Activated CD8-positive, alpha-beta memory T cell treated with anti-CD3 and anti-CD28 coated beads, Interleukin-2, amount 10 ng/mL, durations not matched to agents 7 days and 5 days (primary cell): Measurements from ENCODE around the gene VPS8. TPM values are rescaled to one million over a fixed set of nuclear protein-coding genes. Genes with fewer than 3 reads are reported as not detected.

Source experiments
- ATAC-seq: fragments of 150-1000 bp; cut with Tn5 transposase; one replicate; pipeline ENCODE4 v1.10.0; 2021; ENCODE audit warnings: moderate library complexity
- CTCF ChIA-PET: fragments of 350-600 bp; sonication (Branson Sonifier 250); formaldehyde crosslinking; loops from one replicate; lab custom pipeline; 2021; ENCODE audit warnings: antibody characterized with exemption; lab: Charles Lee
- DNase-seq: peaks from one replicate; pipeline ENCODE4 v3.0.0-alpha.2; 2020
- H3K27ac Mint-ChIP-seq: one replicate; pipeline ENCODE4 v1.8.0; 2021; ENCODE audit warnings: mild to moderate bottlenecking, mixed read lengths
- H3K27me3 Mint-ChIP-seq: one replicate; pipeline ENCODE4 v1.8.0; 2021; ENCODE audit warnings: mixed read lengths
- H3K36me3 Mint-ChIP-seq: one replicate; pipeline ENCODE4 v1.8.0; 2021; ENCODE audit warnings: mild to moderate bottlenecking, mixed read lengths
- H3K4me1 Mint-ChIP-seq: one replicate; pipeline ENCODE4 v1.8.0; 2021; ENCODE audit warnings: mixed read lengths
- H3K4me3 Mint-ChIP-seq: one replicate; pipeline ENCODE4 v1.8.0; 2021; ENCODE audit warnings: mild to moderate bottlenecking, moderate library complexity, mixed read lengths
- H3K9me3 Mint-ChIP-seq: one replicate; pipeline ENCODE4 v1.8.0; 2022; ENCODE audit warnings: low read depth, mixed read lengths
- total RNA-seq, 2 experiments: library from RNA; stranded (reverse); gene quantifications; one replicate each; pipeline ENCODE4 v1.2.3, GENCODE V29; 2021

Gene VPS8
- total RNA-seq, 2 experiments from 2014 or later, result 43.2 to 71.7 TPM

DNA sequence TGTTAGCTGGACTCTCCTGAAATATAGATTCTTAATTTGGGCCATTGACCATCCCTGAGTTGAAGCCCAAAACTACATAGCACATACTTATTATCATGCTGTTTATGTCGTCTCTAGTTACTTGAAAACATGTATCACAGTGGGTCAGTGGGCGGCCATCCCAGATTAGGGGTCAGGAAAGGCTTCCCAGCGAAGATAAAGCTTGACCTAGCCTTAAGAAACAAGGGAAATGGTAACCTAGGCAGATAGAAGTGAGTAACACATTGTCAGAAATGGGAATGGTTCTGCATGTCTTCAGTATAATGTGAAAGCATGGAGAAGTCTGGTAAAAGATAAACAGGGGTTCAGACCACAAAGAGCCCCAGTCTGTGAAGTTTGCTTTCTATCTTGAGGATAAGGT, 216.2 kb downstream of the VPS8 start:
- CTCF ChIA-PET, result no interaction called here
- no peak for DNase-seq

GRCh38 chr3:185029086-185029485, 217.1 kb downstream of the VPS8 start:
- Mint-ChIP-seq H3K27me3 (no peaks in the 10 kb centered on the region), H3K9me3 (no peaks in the 10 kb centered on the region), H3K36me3 (peaks cover 32% of the 10 kb centered on the region), H3K27ac (no peak overlapping the region), H3K4me3 (no peak overlapping the region), H3K4me1 (peaks cover 2% of the 10 kb centered on the region)
- DNase-seq, result no peak
- ATAC-seq, result no peak
- CTCF ChIA-PET, result interaction anchor here (1.3 to 1.5 kb wide), 2 partner anchors 8 to 18 kb away, joined by 4 read pairs; no protein-coding TSS in a partner anchor

More for the DNA sequence above, 216.2 kb downstream of the VPS8 start:
- Mint-ChIP-seq H3K4me1 (peaks cover 2% of the 10 kb centered on the region), H3K36me3 (peaks cover 30% of the 10 kb centered on the region), H3K9me3 (no peaks in the 10 kb centered on the region), H3K27ac (no peak overlapping the region), H3K27me3 (no peaks in the 10 kb centered on the region), H3K4me3 (no peak overlapping the region)
- no peak for ATAC-seq

GRCh38 chr3:185030399-185030798, 218.4 kb downstream of the VPS8 start:
- Mint-ChIP-seq H3K36me3 (peaks cover 41% of the 10 kb centered on the region), H3K27ac (no peak overlapping the region), H3K9me3 (no peaks in the 10 kb centered on the region), H3K27me3 (no peaks in the 10 kb centered on the region), H3K4me1 (no peaks in the 10 kb centered on the region), H3K4me3 (no peak overlapping the region)
- CTCF ChIA-PET, result interaction anchor here (1.3 to 1.5 kb wide), 2 partner anchors 9 to 19 kb away, joined by 4 read pairs; no protein-coding TSS in a partner anchor
- DNase-seq, result no peak
- ATAC-seq, result no peak

- no peak for DNase-seq
- Mint-ChIP-seq H3K4me1 (no peaks in the 10 kb centered on the region), H3K4me3 (no peak overlapping the region), H3K27ac (no peak overlapping the region), H3K36me3 (peaks cover 41% of the 10 kb centered on the region), H3K9me3 (no peaks in the 10 kb centered on the region), H3K27me3 (no peaks in the 10 kb centered on the region)
- CTCF ChIA-PET, result interaction anchor here (0.6 to 0.7 kb wide), 2 partner anchors 10 to 45 kb away, joined by 3 read pairs; no protein-coding TSS in a partner anchor
- ATAC-seq, result no peak
Measured at GRCh38 chr3:185030951-185031350, 219.0 kb downstream of the VPS8 start.

DNA sequence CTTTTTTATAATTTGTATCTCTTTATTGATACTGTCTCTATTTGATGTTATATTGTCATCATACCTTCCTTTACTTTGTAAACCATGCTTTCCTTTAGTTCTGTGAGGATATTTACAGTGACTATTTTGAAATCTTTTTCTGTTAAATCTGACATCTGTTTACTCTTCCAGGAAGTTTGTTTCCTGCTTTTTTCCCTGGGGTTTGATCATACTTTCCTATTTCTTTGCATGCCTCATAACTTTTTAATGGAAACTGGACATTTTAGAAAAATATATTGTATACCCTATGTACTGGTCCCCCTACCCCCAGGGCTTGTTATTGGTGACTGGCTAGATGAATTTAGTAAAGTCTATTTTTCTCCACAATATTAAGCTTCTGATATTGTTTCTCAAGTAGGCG, 225.8 kb downstream of the VPS8 start:
- DNase-seq (no peak), ATAC-seq (no peak)
- H3K9me3 Mint-ChIP-seq, result peaks cover 7% of the 10 kb centered on the region
- H3K27ac Mint-ChIP-seq, result no peak overlapping the region
- H3K4me1 Mint-ChIP-seq, result no peaks in the 10 kb centered on the region
- peaks cover 42% of the 10 kb centered on the region for H3K36me3 Mint-ChIP-seq
- no peak overlapping the region for H3K4me3 Mint-ChIP-seq
- no peaks in the 10 kb centered on the region for H3K27me3 Mint-ChIP-seq
- CTCF ChIA-PET, result interaction anchor here (1.2 kb wide), 1 partner anchor 24 kb away, joined by 3 read pairs; no protein-coding TSS in a partner anchor

- peaks cover 7% of the 10 kb centered on the region for H3K9me3 Mint-ChIP-seq
- ATAC-seq (no peak), DNase-seq (no peak)
- H3K36me3 Mint-ChIP-seq, result peaks cover 24% of the 10 kb centered on the region
- no peak overlapping the region for H3K27ac Mint-ChIP-seq
- no peaks in the 10 kb centered on the region for H3K4me1 Mint-ChIP-seq
- no peak overlapping the region for H3K4me3 Mint-ChIP-seq
- no peaks in the 10 kb centered on the region for H3K27me3 Mint-ChIP-seq
- CTCF ChIA-PET, result interaction anchor here (1.0 to 1.4 kb wide), 2 partner anchors 11 to 56 kb away, joined by 3 read pairs; no protein-coding TSS in a partner anchor
Measured at GRCh38 chr3:185040425-185040824, 228.5 kb downstream of the VPS8 start.

- Mint-ChIP-seq H3K27ac (no peak overlapping the region), H3K36me3 (peaks cover 20% of the 10 kb centered on the region), H3K9me3 (peaks cover 7% of the 10 kb centered on the region), H3K4me1 (no peaks in the 10 kb centered on the region), H3K4me3 (no peak overlapping the region), H3K27me3 (no peaks in the 10 kb centered on the region)
- ATAC-seq (no peak), DNase-seq (no peak)
- CTCF ChIA-PET, result interaction anchor here (1.4 kb wide), 1 partner anchor 57 kb away, joined by 3 read pairs; no protein-coding TSS in a partner anchor
Measured at GRCh38 chr3:185041540-185041939, 229.6 kb downstream of the VPS8 start.

- peaks cover 5% of the 10 kb centered on the region for H3K9me3 Mint-ChIP-seq
- CTCF ChIA-PET, result no interaction called here
- ATAC-seq (no peak), DNase-seq (no peak)
- H3K27ac Mint-ChIP-seq, result no peak overlapping the region
- no peaks in the 10 kb centered on the region for H3K4me1 Mint-ChIP-seq
- no peaks in the 10 kb centered on the region for H3K27me3 Mint-ChIP-seq
- no peak overlapping the region for H3K4me3 Mint-ChIP-seq
- H3K36me3 Mint-ChIP-seq, result peaks cover 16% of the 10 kb centered on the region
Measured at GRCh38 chr3:185042312-185043050, 230.5 kb downstream of the VPS8 start.

DNA sequence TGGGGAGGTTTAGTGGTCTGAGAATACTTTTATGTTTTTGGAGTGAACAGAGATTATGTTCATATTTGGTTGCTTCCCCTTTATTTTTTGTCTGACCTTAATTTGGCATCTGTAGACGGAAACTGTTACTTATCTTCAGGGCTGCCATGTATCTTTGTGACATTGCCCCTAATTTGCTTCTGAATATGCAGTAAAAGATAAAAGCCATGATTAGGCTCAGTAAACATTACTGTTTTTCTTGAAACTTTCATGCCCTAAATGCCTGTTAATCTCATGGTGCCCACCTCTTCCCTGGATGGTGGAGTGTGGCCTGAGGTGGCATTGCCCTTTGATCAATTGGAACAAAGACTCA, 234.2 kb downstream of the VPS8 start:
- no peaks in the 10 kb centered on the region for H3K9me3 Mint-ChIP-seq
- no peak overlapping the region for H3K4me3 Mint-ChIP-seq
- CTCF ChIA-PET, result no interaction called here
- no peak overlapping the region for H3K27ac Mint-ChIP-seq
- no peaks in the 10 kb centered on the region for H3K4me1 Mint-ChIP-seq
- ATAC-seq (no peak), DNase-seq (no peak)
- no peaks in the 10 kb centered on the region for H3K27me3 Mint-ChIP-seq
- peaks cover 29% of the 10 kb centered on the region for H3K36me3 Mint-ChIP-seq

- H3K9me3 Mint-ChIP-seq, result no peaks in the 10 kb centered on the region
- CTCF ChIA-PET, result no interaction called here
- H3K27ac Mint-ChIP-seq, result no peak overlapping the region
Measured at GRCh38 chr3:185046603-185047002, 234.6 kb downstream of the VPS8 start.

GRCh38 chr3:185049710-185050109, 237.7 kb downstream of the VPS8 start:
- Mint-ChIP-seq H3K9me3 (peaks cover 2% of the 10 kb centered on the region), H3K27me3 (no peaks in the 10 kb centered on the region), H3K36me3 (peaks cover 63% of the 10 kb centered on the region), H3K4me1 (no peaks in the 10 kb centered on the region), H3K4me3 (no peak overlapping the region), H3K27ac (no peak overlapping the region)
- no peak for DNase-seq
- no peak for ATAC-seq
- CTCF ChIA-PET, result no interaction called here

More at GRCh38 chr3:185046603-185047002, 234.6 kb downstream of the VPS8 start:
- no peaks in the 10 kb centered on the region for H3K27me3 Mint-ChIP-seq
- ATAC-seq (no peak), DNase-seq (no peak)
- H3K36me3 Mint-ChIP-seq, result peaks cover 34% of the 10 kb centered on the region
- H3K4me3 Mint-ChIP-seq, result no peak overlapping the region
- H3K4me1 Mint-ChIP-seq, result no peaks in the 10 kb centered on the region

DNA sequence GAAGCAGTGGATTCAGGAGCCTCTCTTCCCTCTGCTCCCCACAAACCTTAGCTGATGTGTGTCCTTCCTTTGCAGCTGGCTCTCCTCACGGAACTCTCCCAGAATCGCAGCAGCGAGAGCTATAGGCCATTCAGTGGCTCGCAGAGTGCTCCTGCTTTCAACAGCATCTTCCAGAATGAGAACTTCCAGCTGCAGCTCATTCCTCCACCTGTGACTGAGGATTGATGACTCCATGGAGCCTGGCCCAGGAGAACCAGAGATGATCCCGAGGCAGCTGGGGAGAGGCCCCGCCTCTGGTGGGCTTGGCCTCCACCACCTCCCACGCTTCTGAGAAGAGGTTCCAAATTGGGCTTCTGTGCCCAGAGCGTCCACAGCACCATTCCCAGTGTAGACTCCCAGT, 239.8 kb downstream of the VPS8 start:
- peaks cover 72% of the 10 kb centered on the region for H3K36me3 Mint-ChIP-seq
- H3K9me3 Mint-ChIP-seq, result peaks cover 4% of the 10 kb centered on the region
- ATAC-seq (no peak), DNase-seq (no peak)
- H3K27ac Mint-ChIP-seq, result no peak overlapping the region
- H3K4me1 Mint-ChIP-seq, result no peaks in the 10 kb centered on the region
- H3K4me3 Mint-ChIP-seq, result no peak overlapping the region
- H3K27me3 Mint-ChIP-seq, result no peaks in the 10 kb centered on the region
- CTCF ChIA-PET, result interaction anchor here (1.4 kb wide), 1 partner anchor 11 kb away, joined by 3 read pairs; no protein-coding TSS in a partner anchor

GRCh38 chr3:185052631-185053030, 240.7 kb downstream of the VPS8 start:
- no peaks in the 10 kb centered on the region for H3K27me3 Mint-ChIP-seq
- H3K27ac Mint-ChIP-seq, result no peak overlapping the region
- H3K9me3 Mint-ChIP-seq, result peaks cover 4% of the 10 kb centered on the region
- CTCF ChIA-PET, result no interaction called here
- DNase-seq, result no peak
- ATAC-seq, result no peak
- no peak overlapping the region for H3K4me3 Mint-ChIP-seq
- H3K36me3 Mint-ChIP-seq, result peaks cover 72% of the 10 kb centered on the region
- no peaks in the 10 kb centered on the region for H3K4me1 Mint-ChIP-seq

DNA sequence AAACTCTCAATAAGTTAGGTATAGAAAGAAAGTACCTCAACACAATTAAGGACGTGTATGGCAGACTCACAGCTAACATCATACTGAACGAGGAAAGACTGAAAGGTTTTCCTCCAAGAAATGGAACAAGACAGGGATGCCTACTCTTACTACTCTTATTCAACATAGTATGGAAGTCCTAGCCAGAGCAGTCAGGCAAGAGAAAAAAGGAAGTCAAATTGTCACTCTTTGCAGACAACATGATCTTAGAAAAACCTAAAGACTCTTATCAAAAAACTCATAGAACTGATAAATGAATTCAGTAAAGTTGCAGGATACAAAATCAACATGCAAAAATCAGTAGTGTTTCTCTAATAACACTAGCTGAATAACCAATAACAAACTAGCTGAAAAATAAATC, 244.9 kb downstream of the VPS8 start:
- Mint-ChIP-seq H3K4me1 (no peaks in the 10 kb centered on the region), H3K36me3 (peaks cover 36% of the 10 kb centered on the region), H3K27me3 (no peaks in the 10 kb centered on the region), H3K27ac (no peak overlapping the region), H3K4me3 (no peak overlapping the region), H3K9me3 (peaks cover 12% of the 10 kb centered on the region)
- CTCF ChIA-PET, result no interaction called here
- DNase-seq (no peak), ATAC-seq (no peak)
